DMS153 treated with DMSO at 0.1 percent for 48 hours (cell line): ENCODE results near the gene RIMBP2.
"Not testable (repeated sequence)": the region's sequence is repeated elsewhere in the genome, so short reads cannot be mapped to it uniquely, and the experiment has no call there.

Experiments
- DNase-seq: peaks from one replicate; lab custom pipeline; 2025; ENCODE audit not compliant: unreplicated experiment; lab: John Stamatoyannopoulos, UW

Gene RIMBP2

GRCh38 chr12:130715998-130716968 is at the start of gene RIMBP2:
Gene RIMBP2 (minus strand): TSS chr12:130716299. CDS start chr12:130479013, 237,286 bp downstream.
- DNase-seq: peak; percentile 76

GRCh38 chr12:130765186-130765659 is 49.1 kb upstream of the RIMBP2 start:
- DNase-seq: no peak

DNA sequence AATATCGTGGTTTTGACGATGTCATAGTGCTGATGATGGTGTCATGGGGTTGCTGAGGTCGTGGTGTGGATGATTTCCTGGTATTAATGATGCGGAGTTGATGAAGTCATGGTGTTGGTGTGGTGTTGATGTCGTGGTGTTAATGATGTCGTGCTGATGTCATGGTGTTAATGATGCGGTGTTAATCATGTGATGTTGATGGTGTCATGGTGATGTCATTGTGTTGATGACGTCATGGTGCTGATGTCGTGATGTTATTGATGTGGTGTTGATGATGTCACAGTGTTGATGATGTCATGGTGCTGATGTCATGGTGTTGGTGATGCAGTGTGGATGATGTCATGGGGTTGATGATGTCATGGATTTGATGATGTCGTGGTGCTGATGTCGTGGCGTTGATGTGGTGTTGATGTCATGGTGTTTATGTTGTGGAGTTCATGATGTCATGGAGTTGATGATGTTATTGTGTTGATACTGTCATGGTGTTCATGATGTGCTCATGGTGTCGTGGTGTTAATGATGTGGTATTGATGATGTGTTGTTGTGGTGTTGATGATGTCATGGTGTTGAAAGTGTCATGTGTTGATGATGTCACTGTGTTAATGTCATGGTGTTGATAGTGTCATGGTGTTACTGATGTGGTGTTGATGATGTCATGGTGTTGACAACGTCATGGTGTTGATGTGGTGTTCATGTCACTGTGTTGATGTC is 48.5 kb upstream of the RIMBP2 start:
- no peak for DNase-seq

DNA sequence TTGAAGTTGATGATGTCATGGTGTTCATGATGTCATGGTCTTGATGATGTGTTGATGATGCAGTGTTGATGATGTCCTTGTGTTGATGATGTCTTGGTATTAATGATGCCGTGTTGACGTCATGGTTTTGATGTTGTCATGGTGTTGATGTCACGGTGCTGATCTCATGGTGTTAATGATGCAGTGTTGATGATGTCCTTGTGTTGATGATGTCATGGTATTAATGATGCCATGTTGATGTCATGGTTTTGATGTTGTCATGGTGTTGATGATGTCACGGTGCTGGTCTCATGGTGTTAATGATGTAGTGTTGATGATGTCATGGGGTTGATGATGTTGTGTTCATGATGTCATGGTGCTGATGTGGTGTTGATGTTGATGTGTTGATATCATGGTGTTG is 48.0 kb upstream of the RIMBP2 start:
- no peak for DNase-seq

- no peak for DNase-seq
Observed at GRCh38 chr12:130762319-130762675, 46.2 kb upstream of the RIMBP2 start.

- peak; percentile 66 for DNase-seq
Observed at GRCh38 chr12:130761537-130762318, 45.6 kb upstream of the RIMBP2 start.

DNA sequence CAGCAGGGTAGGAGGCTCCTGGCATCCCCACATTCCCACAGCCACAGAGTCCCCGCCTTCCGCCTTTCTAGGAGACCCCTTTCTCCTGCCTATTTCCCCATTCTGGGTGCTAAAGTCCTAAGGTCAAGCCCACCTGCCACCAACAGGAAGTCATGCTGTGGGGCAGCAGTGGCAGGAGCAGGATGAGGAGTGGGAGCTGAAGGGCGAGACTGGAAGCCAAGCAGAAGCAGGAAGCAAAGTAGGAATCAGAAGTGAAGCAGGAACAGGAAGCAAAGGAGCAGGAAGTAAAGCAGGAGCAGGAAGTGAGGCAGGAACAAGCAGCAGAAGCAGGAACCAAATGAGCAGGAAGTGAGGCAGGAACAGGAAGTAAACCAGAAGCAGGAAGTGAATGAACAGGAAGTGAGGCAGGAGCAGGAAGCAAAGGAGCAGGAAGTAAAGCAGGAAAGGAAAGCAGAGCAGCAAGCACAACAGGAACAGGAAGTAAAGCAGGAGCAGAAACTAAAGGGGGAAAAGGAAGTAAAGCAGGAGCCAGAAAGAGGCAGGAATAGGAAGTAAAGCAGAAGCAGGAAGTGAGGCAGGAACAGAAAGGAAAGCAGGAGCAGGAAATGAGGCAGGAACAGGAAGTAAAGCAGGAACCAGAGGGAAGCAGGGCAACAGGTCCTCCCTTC is 38.3 kb upstream of the RIMBP2 start:
- no peak for DNase-seq

DNA sequence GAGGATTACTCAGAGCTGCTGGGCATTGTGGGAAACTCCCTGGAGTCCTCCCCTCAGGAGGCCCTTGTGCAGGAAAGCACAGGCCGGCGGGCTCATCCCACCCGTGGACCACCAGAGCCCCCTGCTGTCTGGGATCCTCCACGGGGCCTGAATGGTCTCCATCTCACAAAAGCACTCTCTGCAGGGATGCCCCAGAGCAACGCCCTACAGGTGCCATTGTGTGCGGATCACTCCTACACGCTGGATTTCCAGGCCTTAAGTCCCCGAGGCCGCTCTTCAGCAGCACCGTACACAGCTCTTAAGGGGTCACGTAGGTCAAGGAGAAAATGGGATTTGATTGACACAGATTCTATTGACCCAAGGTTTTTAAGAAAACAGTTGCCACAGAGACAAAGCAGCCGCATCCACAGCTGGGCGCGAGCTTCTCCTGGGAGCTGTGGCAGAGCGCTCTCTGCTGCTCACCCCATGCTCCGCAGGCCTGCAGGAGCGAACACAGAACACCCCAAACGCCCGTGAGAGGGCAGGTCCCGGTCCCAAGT is 36.7 kb upstream of the RIMBP2 start:
- DNase-seq: no peak

GRCh38 chr12:130752037-130752436 is 35.9 kb upstream of the RIMBP2 start:
- DNase-seq: not testable (repeated sequence)

GRCh38 chr12:130748786-130749185 is 32.7 kb upstream of the RIMBP2 start:
- no peak for DNase-seq

DNA sequence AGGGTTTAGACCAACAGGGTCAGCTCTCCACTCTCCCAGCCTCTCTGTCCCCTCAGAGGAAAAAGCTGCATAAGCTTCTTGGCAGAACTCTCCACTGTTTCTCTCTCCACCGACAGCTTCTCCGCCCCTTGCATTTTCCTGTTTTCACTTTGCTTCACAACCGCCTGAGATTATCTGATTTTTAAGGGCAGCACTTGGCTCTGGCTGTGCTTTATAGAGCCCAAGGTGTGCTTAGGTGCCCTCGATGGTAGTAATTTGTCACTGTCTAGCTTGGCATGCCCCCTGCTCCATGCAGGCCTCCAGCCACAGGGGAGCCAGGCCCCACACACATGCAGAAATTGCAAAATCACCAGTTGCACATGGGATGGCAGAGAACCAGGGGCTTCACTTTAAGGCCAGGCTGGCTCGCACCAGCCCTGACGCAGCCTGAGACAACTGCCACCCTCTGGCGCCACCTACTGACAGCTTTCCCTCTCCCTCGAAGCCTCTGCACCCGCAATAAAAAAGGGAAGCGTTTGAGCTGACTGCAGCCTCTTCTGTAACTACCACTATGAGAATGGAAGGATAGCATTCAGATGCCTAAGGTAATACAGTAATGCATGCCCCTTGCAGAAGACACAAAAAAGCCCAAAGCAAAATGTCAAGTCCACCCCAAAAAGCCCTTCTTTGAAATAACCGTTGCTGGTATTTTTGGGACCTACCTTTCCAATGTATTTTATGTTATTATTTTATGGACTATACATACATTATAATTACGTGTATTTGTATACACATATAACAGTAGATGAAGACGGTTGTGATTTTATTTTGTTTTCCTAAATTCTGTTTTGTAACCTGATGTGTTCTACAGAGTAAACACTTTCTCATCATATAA is 32.0 kb upstream of the RIMBP2 start:
- peak; percentile 78 for DNase-seq

DNA sequence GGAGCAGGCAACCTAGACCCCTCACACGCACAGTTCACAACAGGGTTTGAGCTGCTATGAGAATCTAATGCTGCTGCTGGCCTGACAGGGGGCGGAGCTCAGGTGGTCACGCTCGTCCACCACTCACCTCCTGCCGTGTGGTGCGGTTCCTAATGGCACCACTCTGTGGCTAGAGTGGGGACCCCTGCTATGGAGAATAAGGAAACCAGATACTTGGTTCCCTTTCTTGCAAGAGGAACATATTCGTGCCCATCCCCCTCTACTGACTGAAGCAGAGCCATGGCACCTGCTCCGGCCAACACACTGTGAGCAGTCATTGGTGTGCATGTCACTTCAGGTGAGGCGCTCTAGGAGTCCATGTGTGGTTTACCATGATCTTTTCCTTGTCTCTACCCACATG is 30.4 kb upstream of the RIMBP2 start:
- no peak for DNase-seq

DNA sequence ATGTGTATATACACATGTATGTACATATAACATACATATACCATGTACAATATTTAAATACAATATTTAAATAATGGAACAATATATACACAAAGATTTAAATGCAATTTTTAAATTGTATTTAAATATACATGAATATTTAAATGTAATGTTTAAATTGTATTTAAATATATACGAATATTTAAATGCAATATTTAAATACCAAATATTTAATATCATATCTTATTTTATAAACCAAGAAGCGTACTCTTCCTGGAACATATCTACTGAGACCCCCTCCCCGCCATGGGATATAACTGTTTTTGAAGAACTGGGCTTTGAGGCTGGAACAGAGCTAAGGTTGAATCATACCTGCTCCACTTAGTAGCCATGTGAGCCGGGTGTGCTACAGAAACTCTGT is 29.8 kb upstream of the RIMBP2 start:
- no peak for DNase-seq

- no peak for DNase-seq
Observed at GRCh38 chr12:130744274-130744673, 28.2 kb upstream of the RIMBP2 start.

DNA sequence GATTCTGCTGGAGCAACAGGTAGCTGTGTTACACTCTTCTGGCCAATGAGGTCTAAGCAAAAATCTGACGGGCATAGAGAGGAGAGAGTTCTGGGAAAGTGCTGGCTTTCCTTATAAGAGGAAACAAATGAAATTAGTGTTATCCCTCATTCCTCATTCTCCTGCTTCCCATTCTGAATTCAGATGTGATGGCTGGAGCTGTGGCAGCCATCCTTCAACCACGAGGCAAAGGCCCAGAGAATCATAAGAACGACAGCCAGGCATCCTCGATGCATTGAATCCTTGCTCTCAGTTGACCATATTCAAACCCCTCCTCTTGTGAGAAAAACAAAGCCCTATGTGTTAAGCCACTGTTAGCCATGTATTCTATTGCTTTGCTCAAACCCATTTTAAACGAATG is 27.5 kb upstream of the RIMBP2 start:
- DNase-seq: no peak

DNA sequence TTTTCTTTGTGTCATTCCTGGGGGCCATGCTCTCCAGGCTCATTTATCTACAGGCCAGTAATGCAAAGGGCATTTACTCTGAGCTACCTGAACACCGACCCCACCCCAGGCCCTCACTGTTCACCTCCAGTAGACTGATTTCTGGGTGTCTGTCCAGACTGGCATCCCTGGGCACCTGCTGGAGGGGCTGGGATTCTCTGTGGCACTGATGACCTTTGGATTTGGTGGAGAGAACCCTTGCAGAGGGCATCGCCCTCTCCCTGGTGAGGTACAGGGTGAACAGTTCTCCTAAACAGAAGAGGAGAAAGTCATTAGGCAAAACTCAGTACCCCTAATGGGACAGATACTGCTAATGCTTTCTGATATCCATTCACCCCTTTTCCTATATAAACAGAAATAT is 27.1 kb upstream of the RIMBP2 start:
- DNase-seq: no peak

GRCh38 chr12:130742716-130743115 is 26.6 kb upstream of the RIMBP2 start:
- no peak for DNase-seq

DNA sequence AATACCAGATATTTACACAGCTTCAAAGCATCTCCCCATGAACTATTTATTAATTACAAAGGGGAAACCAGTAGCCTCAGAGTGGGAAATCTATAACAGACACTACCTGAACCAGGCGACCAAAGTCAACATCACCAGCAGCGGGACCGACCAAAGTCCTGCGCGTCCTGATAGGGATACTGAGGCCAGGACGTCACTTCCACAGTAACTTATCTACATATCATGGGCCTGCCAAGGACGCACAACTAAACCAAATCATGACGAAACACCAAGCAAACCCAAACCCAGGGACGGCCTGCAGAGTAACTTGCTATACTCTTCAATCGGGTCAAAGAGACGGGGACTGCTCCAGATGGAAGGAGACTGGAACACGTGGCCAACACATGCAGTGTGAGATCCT is 26.0 kb upstream of the RIMBP2 start:
- DNase-seq: no peak

GRCh38 chr12:130739571-130739970 is 23.5 kb upstream of the RIMBP2 start:
- no peak for DNase-seq
